GM19463 (cell line): ENCODE results near the gene PHACTR1.

Experiments used
- ATAC-seq: cut with Tn5 transposase; IDR thresholded peaks from one replicate; pipeline ENCODE4 v1.9.1; 2021; ENCODE audit warnings: mild to moderate bottlenecking, moderate library complexity; ENCODE audit not compliant: unreplicated experiment

Gene PHACTR1

GRCh38 chr6:12892151-12892550 lies 175.6 kb downstream of the PHACTR1 start:
- no peak for ATAC-seq

DNA sequence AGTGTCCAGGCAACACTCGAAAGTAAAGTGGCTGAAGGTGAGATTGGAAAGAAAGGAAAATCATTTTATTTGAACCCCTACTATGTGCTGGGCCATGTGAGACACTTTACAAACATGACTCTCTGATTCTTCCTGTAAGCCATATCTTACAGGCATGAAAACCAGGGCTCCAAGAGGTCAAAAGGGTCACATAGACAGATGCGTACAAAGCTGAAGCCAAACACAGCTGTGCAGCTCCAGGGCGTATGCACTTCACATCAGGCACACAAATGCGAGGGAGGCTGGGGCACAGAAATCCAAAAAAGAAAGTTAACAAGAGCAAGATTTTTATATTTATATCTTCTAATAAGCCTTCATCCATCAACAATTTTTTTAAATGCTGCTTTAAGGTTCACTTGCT lies 176.5 kb downstream of the PHACTR1 start:
- no peak for ATAC-seq

DNA sequence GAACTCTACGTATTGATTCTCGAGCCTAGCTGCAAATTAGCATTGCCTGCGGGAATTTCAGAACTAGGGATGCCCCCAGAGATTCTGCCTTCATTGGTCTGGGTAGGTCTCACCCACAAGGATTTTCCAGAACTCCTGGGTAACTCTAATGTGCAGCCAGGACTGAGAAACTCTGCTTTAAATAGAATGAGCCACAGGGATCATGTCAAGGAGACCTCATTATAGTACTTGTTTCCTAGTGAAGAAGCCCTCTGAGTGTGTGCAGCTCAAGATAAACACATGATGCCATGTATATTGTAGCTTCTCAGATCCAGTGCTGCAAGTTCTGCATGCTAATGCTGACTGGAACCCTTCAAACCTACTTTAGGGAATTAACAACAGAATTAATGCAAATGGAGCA lies 179.2 kb downstream of the PHACTR1 start:
- no peak for ATAC-seq

GRCh38 chr6:12896208-12896733 lies 179.7 kb downstream of the PHACTR1 start:
- no peak for ATAC-seq

DNA sequence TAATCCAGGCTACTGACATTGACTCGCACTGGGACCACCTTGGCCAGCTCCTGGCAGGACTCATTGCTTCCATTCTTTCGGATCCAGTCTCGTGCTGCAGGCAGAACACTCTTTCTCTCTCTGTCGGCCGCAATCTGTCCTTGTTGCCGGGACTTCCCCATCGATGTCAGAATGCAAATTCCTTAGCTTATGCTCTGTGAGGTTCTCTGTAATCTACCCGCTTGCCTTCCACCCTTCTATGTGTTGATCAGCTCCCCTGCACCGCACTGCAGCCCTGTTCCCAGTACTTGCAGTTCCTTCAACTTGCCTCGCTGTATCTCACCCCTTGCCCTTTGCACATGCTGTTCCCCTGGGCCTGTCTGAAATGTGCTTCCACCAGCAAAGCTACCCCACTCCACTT lies 182.0 kb downstream of the PHACTR1 start:
- no peak for ATAC-seq

GRCh38 chr6:12899046-12899833 lies 182.7 kb downstream of the PHACTR1 start:
- no peak for ATAC-seq

DNA sequence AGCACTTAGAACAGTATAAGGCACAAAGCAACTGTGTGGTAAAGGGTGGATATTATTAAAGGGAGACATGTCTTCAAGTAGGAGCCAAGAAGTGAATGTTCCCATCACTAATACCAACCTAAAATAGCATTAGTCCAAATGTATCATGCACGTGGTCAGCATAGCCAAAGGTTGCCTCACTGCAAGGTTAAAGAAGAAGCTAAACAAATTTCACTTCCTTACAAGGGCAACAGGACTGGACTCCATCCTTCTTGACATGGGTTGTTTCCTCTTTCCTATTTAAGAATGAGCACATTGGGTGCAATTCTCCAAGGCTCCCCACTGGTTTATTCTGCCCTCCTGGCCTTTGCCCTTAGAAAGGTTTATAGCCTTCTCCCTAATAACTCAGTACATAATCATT lies 186.7 kb downstream of the PHACTR1 start:
- no peak for ATAC-seq

DNA sequence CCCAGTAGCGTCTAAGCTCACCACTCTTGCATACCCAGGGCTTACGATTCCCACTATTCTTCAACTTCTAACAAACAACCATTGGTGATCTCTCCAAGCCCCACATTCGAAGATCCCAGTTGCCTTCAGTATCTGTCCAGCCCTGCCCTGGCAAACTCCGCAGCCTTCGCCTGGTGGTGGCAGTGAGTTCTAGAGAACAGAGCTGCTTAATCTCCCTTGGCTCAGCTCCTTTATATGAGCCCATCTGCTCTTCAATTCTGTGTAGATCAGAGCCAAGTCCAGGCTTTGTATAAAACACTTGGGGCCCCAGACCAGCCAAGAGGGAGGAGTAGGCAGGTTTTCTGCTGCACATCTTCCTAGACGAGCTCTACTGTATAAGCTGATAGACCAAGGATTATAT lies 193.3 kb downstream of the PHACTR1 start:
- no peak for ATAC-seq

GRCh38 chr6:12911427-12911826 lies 194.9 kb downstream of the PHACTR1 start:
- ATAC-seq = no peak

- no peak for ATAC-seq
These were observed 196.6 kb downstream of the PHACTR1 start for GRCh38 chr6:12913201-12913600.

- ATAC-seq = no peak
These were observed 199.4 kb downstream of the PHACTR1 start for GRCh38 chr6:12916006-12916405.

DNA sequence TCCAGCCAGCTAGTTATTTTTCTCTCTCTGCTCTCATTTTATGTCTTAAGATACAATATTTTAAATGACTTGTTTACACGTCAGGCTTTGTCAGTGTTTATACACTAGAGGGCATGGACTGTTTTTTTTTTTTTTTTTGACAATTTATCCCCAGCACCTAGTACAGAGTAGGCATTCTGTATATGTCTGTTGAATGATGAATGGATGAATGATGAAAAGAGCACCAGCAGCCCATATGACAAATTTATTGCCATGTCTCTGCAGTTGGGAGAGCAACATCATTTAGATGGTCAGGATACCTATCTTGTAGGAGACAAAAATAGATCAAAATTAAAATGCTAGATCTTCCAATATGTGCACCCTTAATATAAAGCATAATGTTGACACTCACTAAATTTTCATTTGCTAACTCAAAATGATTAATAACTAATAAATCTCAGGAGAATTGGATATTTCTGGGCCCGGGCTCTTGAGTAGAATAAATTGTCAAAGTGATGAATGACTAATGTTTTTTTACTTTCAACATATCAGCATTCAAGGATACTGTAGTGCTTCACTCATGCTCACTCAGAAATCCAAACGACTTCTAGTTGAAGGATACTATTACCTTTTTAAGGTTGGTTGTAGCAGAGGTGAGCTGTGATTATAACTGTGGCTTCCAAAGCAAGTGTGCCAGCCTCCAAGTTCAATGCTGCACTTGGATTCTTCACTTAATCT lies 200.0 kb downstream of the PHACTR1 start:
- ATAC-seq = no peak

GRCh38 chr6:12921467-12921866 lies 204.9 kb downstream of the PHACTR1 start:
- ATAC-seq = no peak

GRCh38 chr6:12923644-12924235 lies 207.2 kb downstream of the PHACTR1 start:
- no peak for ATAC-seq

DNA sequence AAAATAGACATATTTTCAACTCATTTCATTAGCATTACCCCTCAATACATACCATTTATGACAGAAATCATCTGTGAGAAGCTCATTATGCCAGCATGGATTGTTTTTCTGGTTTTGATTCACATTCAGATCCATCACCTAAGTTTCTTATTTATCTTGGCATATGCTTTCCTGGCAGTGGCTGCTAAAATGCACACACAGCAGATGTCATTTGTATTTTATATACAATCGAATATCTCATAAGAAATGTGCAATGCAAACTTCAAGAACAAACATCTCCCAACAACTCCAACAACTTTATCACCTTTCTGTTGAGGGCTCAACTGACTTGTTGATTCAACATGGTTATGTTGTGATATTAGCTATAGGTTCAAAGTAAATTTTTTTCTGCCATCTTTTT lies 208.3 kb downstream of the PHACTR1 start:
- no peak for ATAC-seq

- ATAC-seq = no peak
These were observed 211.2 kb downstream of the PHACTR1 start for GRCh38 chr6:12927746-12928145.

- ATAC-seq = no peak
These were observed 213.1 kb downstream of the PHACTR1 start for GRCh38 chr6:12929678-12930077.

- no peak for ATAC-seq
These were observed 215.1 kb downstream of the PHACTR1 start for GRCh38 chr6:12931639-12932038.

- no peak for ATAC-seq
These were observed 219.1 kb downstream of the PHACTR1 start for GRCh38 chr6:12935637-12936036.

- ATAC-seq = no peak
These were observed 221.4 kb downstream of the PHACTR1 start for GRCh38 chr6:12937971-12938370.

DNA sequence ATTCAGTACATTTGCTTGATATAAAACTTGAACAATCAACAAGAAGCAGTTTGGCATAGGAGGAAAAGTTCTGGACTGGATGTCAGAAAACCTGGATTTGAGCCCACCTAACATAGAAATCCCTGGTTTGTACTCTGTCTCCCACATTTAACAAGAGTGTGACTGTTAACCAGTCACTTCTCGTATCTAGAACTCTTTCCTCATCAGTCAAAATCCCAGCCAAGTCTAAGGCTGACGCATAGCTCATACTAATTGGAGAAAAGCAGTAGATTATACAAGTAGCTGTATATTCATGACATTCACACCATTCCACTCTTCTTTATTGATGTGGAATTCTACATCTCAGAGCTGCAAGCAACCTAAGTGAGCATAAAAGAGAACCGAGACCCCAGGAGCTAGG lies 222.7 kb downstream of the PHACTR1 start:
- no peak for ATAC-seq

- no peak for ATAC-seq
These were observed 224.9 kb downstream of the PHACTR1 start for GRCh38 chr6:12941422-12941821.
